Measurements from ENCODE around the gene ALDH5A1.
A peak's percentile ranks its signal among the peaks of the same experiment; 100 is the strongest.

ALDH5A1 gene

GRCh38 chr6:24494821-24495795 is at the start of gene ALDH5A1:
ALDH5A1 (plus strand) TSS chr6:24494969; CDS start chr6:24494997, 28 bp downstream.
- DNase-seq = peak in 13 of 14 donors; percentile 12 to 71 (median 46)

GRCh38 chr6:24445704-24446103 is 49.1 kb upstream of the ALDH5A1 start:
- no peak for DNase-seq

- DNase-seq = no peak
Observed at GRCh38 chr6:24446670-24447069, 48.1 kb upstream of the ALDH5A1 start.

GRCh38 chr6:24448396-24448795 is 46.4 kb upstream of the ALDH5A1 start:
- no peak for DNase-seq

- no peak for DNase-seq
Observed at GRCh38 chr6:24448828-24449525, 45.8 kb upstream of the ALDH5A1 start.

- DNase-seq = no peak
Observed at GRCh38 chr6:24451581-24452388, 43.0 kb upstream of the ALDH5A1 start.

GRCh38 chr6:24453921-24454320 is 40.8 kb upstream of the ALDH5A1 start:
- DNase-seq = no peak

- no peak for DNase-seq
Observed at GRCh38 chr6:24454452-24454851, 40.3 kb upstream of the ALDH5A1 start.

- no peak for DNase-seq
Observed at GRCh38 chr6:24455061-24455460, 39.7 kb upstream of the ALDH5A1 start.

GRCh38 chr6:24458134-24458533 is 36.6 kb upstream of the ALDH5A1 start:
- no peak for DNase-seq

- no peak for DNase-seq
Observed at GRCh38 chr6:24458941-24459340, 35.8 kb upstream of the ALDH5A1 start.

- DNase-seq = no peak
Observed at GRCh38 chr6:24460966-24461365, 33.8 kb upstream of the ALDH5A1 start.

GRCh38 chr6:24464253-24465038 is 30.3 kb upstream of the ALDH5A1 start:
- no peak for DNase-seq

GRCh38 chr6:24469811-24470210 is 25.0 kb upstream of the ALDH5A1 start:
- DNase-seq = no peak

- DNase-seq = no peak
Observed at GRCh38 chr6:24472181-24472580, 22.6 kb upstream of the ALDH5A1 start.

GRCh38 chr6:24476631-24477030 is 18.1 kb upstream of the ALDH5A1 start:
- no peak for DNase-seq

- DNase-seq = no peak
Observed at GRCh38 chr6:24477070-24477469, 17.7 kb upstream of the ALDH5A1 start.

GRCh38 chr6:24478903-24479302 is 15.9 kb upstream of the ALDH5A1 start:
- no peak for DNase-seq

- no peak for DNase-seq
Observed at GRCh38 chr6:24480705-24481104, 14.1 kb upstream of the ALDH5A1 start.

- DNase-seq = no peak
Observed at GRCh38 chr6:24481449-24481848, 13.3 kb upstream of the ALDH5A1 start.

- DNase-seq = no peak
Observed at GRCh38 chr6:24484657-24485323, 10.0 kb upstream of the ALDH5A1 start.
